IPS DF 4.7 (cell line): ENCODE data around the gene SULT1C2.
"Not testable (repeated sequence)": the region's sequence is repeated elsewhere in the genome, so short reads cannot be mapped to it uniquely, and the experiment has no call there.

Experiments
- DNase-seq: peaks from one replicate; pipeline ENCODE4 v3.0.0-alpha.2; 2013; ENCODE audit warnings: low spot score; ENCODE audit errors: extremely low read depth

SULT1C2 gene

GRCh38 chr2:108349571-108349928, 60.9 kb downstream of the SULT1C2 start:
- DNase-seq = no peak

GRCh38 chr2:108351889-108352288, 63.2 kb downstream of the SULT1C2 start:
- DNase-seq = no peak

- DNase-seq = no peak
Measured at GRCh38 chr2:108354136-108354535, 65.4 kb downstream of the SULT1C2 start.

- no peak for DNase-seq
Measured at GRCh38 chr2:108355906-108356734, 67.4 kb downstream of the SULT1C2 start.

GRCh38 chr2:108359336-108359735, 70.6 kb downstream of the SULT1C2 start:
- not testable (repeated sequence) for DNase-seq
